Uterus (tissue), 2 donors: Measurements from ENCODE around the gene MTRR.

Source experiments
- POLR2A ChIP-seq, 2 donors: fragments of 450-650 bp; IDR thresholded peaks; one replicate each; pipeline ENCODE4 v1.6.1; 2016; ENCODE audit warnings: antibody characterized with exemption in 2 of 2, mild to moderate bottlenecking in 1 of 2, moderate library complexity in 1 of 2
- TF ChIP-seq, protein P1 (sequence below), 4 experiments: fragments of 200-600 bp in 2 of 4; fragments of 450-650 bp in 2 of 4; sonication (generic) in 2 of 4; IDR thresholded peaks; one replicate each; pipeline ENCODE4 v1.5.1; 2016 to 2019; ENCODE audit warnings: antibody characterized with exemption in 4 of 4, mild to moderate bottlenecking in 2 of 4, moderate library complexity in 1 of 4

DNA sequence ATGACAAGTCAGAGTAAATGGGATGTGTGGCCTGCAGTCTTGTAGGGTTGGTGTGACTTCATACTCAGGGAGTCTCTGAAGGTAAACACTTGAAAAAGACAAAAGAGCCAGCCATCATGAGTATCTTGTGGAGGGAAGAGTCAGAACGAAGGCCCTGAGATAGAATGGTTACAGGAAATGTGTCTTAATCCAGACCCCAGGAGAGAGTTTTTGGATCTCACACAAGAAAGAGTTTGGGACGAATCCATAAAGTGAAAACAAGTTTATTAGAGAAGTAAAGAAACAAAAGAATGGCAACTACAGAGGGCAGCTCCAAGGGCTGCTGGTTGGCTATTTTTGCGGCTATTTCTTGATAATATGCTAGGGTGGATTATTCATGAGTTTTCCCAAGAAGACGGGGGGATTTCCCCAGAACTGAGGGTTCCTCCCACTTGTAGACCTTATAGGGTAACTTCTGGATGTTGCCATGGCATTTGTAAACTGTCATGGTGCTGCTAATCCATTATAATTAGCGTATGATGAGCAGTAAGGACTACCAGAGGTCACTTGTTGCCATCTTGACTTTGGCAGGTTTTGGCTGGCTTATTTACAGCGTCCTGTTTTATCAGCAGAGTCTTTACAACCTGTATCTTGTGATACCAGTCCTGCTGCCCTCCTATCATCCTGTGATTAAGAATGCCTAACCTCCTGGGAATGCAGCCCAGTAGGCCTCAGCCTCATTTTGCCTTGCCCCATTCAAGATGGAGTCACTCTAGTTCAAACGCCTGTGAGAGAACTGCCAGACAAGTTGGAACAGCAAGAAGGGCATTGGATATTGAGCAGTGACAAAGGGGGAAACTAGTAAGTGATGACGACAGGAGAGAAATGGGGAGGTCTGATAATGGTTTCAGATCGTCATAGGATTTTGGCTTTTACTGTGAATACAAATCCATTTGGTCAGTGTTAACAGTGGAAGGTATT lies 34.0 kb downstream of the MTRR start:
- TF ChIP-seq, protein P1, sequence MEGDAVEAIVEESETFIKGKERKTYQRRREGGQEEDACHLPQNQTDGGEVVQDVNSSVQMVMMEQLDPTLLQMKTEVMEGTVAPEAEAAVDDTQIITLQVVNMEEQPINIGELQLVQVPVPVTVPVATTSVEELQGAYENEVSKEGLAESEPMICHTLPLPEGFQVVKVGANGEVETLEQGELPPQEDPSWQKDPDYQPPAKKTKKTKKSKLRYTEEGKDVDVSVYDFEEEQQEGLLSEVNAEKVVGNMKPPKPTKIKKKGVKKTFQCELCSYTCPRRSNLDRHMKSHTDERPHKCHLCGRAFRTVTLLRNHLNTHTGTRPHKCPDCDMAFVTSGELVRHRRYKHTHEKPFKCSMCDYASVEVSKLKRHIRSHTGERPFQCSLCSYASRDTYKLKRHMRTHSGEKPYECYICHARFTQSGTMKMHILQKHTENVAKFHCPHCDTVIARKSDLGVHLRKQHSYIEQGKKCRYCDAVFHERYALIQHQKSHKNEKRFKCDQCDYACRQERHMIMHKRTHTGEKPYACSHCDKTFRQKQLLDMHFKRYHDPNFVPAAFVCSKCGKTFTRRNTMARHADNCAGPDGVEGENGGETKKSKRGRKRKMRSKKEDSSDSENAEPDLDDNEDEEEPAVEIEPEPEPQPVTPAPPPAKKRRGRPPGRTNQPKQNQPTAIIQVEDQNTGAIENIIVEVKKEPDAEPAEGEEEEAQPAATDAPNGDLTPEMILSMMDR (IDR thresholded peaks at IDR 0.05) = no peak
- no peak for TF ChIP-seq POLR2A (IDR thresholded peaks at IDR 0.05)
